Keratinocyte (primary cell): ENCODE data around the gene ATP8A2. TPM values are rescaled to one million over a fixed set of nuclear protein-coding genes. Genes with fewer than 3 reads are reported as not detected.

Experiments used
- DNase-seq: peaks from one replicate; pipeline ENCODE4 v3.0.0-alpha.2; 2011; ENCODE audit warnings: low read depth, missing footprints, low spot score
- FAIRE-seq: peaks from 2 replicates; lab custom pipeline; 2011; peaks lifted over from hg19 to GRCh38; lab: Jason Lieb, UNC
- H2AFZ ChIP-seq: 2 replicates; pipeline ENCODE4 v1.6.0; 2012; ENCODE audit warnings: low read length, control low read depth, inconsistent platforms; ENCODE audit not compliant: control insufficient read depth
- H3K27ac ChIP-seq: 2 replicates; pipeline ENCODE4 v1.5.1; 2011; ENCODE audit warnings: low read length; ENCODE audit not compliant: control insufficient read depth, insufficient read depth
- H3K27me3 ChIP-seq: 3 replicates; pipeline ENCODE4 v1.6.0; 2011; ENCODE audit warnings: low read length; ENCODE audit not compliant: control insufficient read depth, insufficient read depth; ENCODE audit errors: extremely low read depth
- H3K36me3 ChIP-seq, 2 experiments: 2 replicates in 1 of 2; 3 replicates in 1 of 2; pipeline ENCODE4 v1.5.1; 2011; ENCODE audit warnings: low read length in 2 of 2, mild to moderate bottlenecking in 1 of 2; ENCODE audit not compliant: control insufficient read depth in 2 of 2, insufficient read depth in 2 of 2; ENCODE audit errors: extremely low read depth in 1 of 2
- H3K4me1 ChIP-seq: 3 replicates; pipeline ENCODE4 v1.5.1; 2011; ENCODE audit warnings: low read length; ENCODE audit not compliant: control insufficient read depth, insufficient read depth; ENCODE audit errors: extremely low read depth
- H3K4me2 ChIP-seq: 3 replicates; pipeline ENCODE4 v1.6.0; 2011; ENCODE audit warnings: low read depth, low read length; ENCODE audit not compliant: control insufficient read depth, insufficient read depth; ENCODE audit errors: extremely low read depth
- H3K4me3 ChIP-seq, 3 experiments: fragments of 200-600 bp in 1 of 3; sonication (generic) in 1 of 3; 2 replicates in 2 of 3; 3 replicates in 1 of 3; pipeline ENCODE4 v1.5.1; 2011 to 2016; ENCODE audit warnings: low read length in 3 of 3, mild to moderate bottlenecking in 3 of 3, control low read depth in 2 of 3, inconsistent platforms in 1 of 3, low read depth in 1 of 3, mixed read lengths in 1 of 3, mixed run types in 1 of 3, moderate library complexity in 1 of 3; ENCODE audit not compliant: control insufficient read depth in 2 of 3, insufficient read depth in 2 of 3; ENCODE audit errors: extremely low read depth in 1 of 3
- H3K79me2 ChIP-seq: 2 replicates; pipeline ENCODE4 v1.6.0; 2012; ENCODE audit warnings: low read length; ENCODE audit not compliant: control insufficient read depth, insufficient read depth
- H3K9ac ChIP-seq: 3 replicates; pipeline ENCODE4 v1.6.0; 2011; ENCODE audit warnings: low read length; ENCODE audit not compliant: control insufficient read depth, insufficient read depth; ENCODE audit errors: extremely low read depth
- H3K9me1 ChIP-seq: 3 replicates; pipeline ENCODE4 v1.6.0; 2011; ENCODE audit warnings: low read length; ENCODE audit not compliant: control insufficient read depth, insufficient read depth; ENCODE audit errors: extremely low read depth
- H3K9me3 ChIP-seq: 2 replicates; pipeline ENCODE4 v1.5.1; 2012; ENCODE audit warnings: low read depth, low read length; ENCODE audit not compliant: control insufficient read depth
- H4K20me1 ChIP-seq: 3 replicates; pipeline ENCODE4 v1.6.0; 2011; ENCODE audit warnings: low read length; ENCODE audit not compliant: control insufficient read depth, insufficient read depth; ENCODE audit errors: extremely low read depth
- EZH2 ChIP-seq: IDR thresholded peaks from one replicate; pipeline ENCODE4 v1.6.1; 2012; ENCODE audit warnings: inconsistent platforms, mild to moderate bottlenecking, low read length, moderate library complexity
- dilution Hi-C: fragments of 300-500 bp; cut with MboI; formaldehyde crosslinking; loops from one replicate; pipeline ENCODE4 v1.7.0; 2020; ENCODE audit warnings: low sequenced_read_pairs; ENCODE audit not compliant: extremely low pct_ligation_motif_present
- polyA plus RNA-seq, 5 experiments: library from polyadenylated mRNA; depleted of rRNA in 3 of 5; stranded (reverse) in 3 of 5; stranded (forward) in 1 of 5; unstranded in 1 of 5; fragments of >200 nt; gene quantifications; 1 replicate in 1 of 5; 2 replicates in 3 of 5; 3 replicates in 1 of 5; pipeline versions ENCODE4 v1.2.1 to v1.2.3, GENCODE V29; 2011 to 2012; ENCODE audit warnings: missing spikeins in 2 of 5, low read depth in 1 of 5, low replicate concordance in 1 of 5
- TF ChIP-seq, protein P1 (sequence below), 3 experiments: IDR thresholded peaks in 1 of 3; conservative IDR thresholded peaks in 1 of 3; optimal IDR thresholded peaks in 1 of 3; 2 replicates in 2 of 3; 3 replicates in 1 of 3; pipeline versions ENCODE3 to v1.5.1; 2011; ENCODE audit warnings: low read length in 3 of 3, mild to moderate bottlenecking in 3 of 3, moderate library complexity in 2 of 3, control low read depth in 1 of 3, inconsistent platforms in 1 of 3; ENCODE audit not compliant: insufficient read depth in 2 of 3; ENCODE audit errors: extremely low read depth in 1 of 3

The ATP8A2 gene
- polyA plus RNA-seq, 1 donor (not counting 4 experiments of a cell fraction or from before 2014, with no cell fraction given), result 0.16 TPM

DNA sequence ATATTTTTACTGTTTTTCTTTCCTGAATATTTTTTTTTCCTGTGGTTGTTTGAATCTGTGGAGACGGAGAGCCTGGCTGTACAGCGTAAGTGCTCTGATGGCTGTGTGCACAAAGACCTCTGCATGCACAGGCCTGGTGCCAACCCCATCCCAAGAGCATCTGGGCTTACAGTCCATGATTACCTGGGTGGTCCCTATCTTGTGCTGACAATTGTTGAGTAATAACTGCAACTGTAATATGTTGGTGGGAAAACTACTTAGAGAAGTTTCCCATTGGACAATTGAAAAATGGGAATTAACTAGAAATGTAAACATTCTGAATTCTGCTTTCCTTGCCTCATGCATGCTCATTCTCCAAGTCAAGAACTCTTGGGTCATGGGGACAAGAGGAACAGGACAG is 411.3 kb downstream of the ATP8A2 start:
- Histone ChIP-seq H3K4me2 (no peak overlapping the region), H2AFZ (no peak overlapping the region), H3K9me1 (no peaks in the 10 kb centered on the region), H3K4me3 (no peak overlapping the region), H3K36me3 (no peaks in the 10 kb centered on the region), H3K27me3 (no peaks in the 10 kb centered on the region), H4K20me1 (no peaks in the 10 kb centered on the region), H3K27ac (no peak overlapping the region), H3K79me2 (no peaks in the 10 kb centered on the region), H3K9ac (no peak overlapping the region), H3K4me1 (no peaks in the 10 kb centered on the region), H3K9me3 (no peaks in the 10 kb centered on the region)
- DNase-seq (no peak), FAIRE-seq (no peak)
- dilution Hi-C loops, result no loop called here
- TF ChIP-seq, protein P1, sequence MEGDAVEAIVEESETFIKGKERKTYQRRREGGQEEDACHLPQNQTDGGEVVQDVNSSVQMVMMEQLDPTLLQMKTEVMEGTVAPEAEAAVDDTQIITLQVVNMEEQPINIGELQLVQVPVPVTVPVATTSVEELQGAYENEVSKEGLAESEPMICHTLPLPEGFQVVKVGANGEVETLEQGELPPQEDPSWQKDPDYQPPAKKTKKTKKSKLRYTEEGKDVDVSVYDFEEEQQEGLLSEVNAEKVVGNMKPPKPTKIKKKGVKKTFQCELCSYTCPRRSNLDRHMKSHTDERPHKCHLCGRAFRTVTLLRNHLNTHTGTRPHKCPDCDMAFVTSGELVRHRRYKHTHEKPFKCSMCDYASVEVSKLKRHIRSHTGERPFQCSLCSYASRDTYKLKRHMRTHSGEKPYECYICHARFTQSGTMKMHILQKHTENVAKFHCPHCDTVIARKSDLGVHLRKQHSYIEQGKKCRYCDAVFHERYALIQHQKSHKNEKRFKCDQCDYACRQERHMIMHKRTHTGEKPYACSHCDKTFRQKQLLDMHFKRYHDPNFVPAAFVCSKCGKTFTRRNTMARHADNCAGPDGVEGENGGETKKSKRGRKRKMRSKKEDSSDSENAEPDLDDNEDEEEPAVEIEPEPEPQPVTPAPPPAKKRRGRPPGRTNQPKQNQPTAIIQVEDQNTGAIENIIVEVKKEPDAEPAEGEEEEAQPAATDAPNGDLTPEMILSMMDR (optimal IDR thresholded peaks at IDR 0.05 in 1 of 3, IDR thresholded peaks at IDR 0.05 in 1 of 3, conservative IDR thresholded peaks at IDR 0.05 in 1 of 3; ENCODE audit: extremely low read depth in 1 of 3, insufficient read depth in 2 of 3, low read length in 3 of 3), result no peak
- no peak for TF ChIP-seq EZH2

DNA sequence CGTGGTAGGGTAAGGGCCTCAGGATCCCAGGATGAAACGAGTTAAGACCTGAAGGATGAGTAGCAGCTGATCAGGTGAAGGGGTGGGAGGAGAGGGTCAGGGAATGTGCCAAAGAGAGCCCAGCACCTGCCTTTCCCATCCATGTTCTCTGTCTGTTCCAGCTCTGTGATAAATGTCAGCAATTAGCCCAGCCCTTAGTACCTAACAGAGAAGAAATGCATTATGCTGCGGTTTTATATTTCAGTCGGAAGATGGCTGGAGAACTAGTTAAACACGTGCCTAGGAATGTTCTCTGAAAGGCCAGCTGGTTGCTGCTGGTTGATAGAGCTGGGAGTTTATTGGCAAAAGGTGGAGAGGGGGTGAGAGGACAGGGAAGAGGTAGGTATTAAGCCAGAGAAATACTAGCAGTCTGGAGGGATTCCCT is 411.8 kb downstream of the ATP8A2 start:
- Histone ChIP-seq H3K9me3 (no peaks in the 10 kb centered on the region), H4K20me1 (no peaks in the 10 kb centered on the region), H2AFZ (no peak overlapping the region), H3K9me1 (no peaks in the 10 kb centered on the region), H3K4me1 (no peaks in the 10 kb centered on the region), H3K4me3 (no peak overlapping the region), H3K79me2 (no peaks in the 10 kb centered on the region), H3K36me3 (no peaks in the 10 kb centered on the region), H3K27me3 (no peaks in the 10 kb centered on the region), H3K9ac (no peak overlapping the region), H3K27ac (no peak overlapping the region), H3K4me2 (no peak overlapping the region)
- no peak for FAIRE-seq
- no peak for DNase-seq
- TF ChIP-seq EZH2, result no peak
- TF ChIP-seq, protein P1 (optimal IDR thresholded peaks at IDR 0.05 in 1 of 3, IDR thresholded peaks at IDR 0.05 in 1 of 3, conservative IDR thresholded peaks at IDR 0.05 in 1 of 3; ENCODE audit: extremely low read depth in 1 of 3, insufficient read depth in 2 of 3, low read length in 3 of 3), result no peak
- dilution Hi-C loops, result no loop called here
